Tibial artery (tissue), 4 donors: ENCODE data around the gene ZFPM1.

Experiments used
- DNase-seq, 2 donors: peaks; one replicate each; pipeline ENCODE4 v3.0.0-alpha.2; 2019
- H3K27ac ChIP-seq, 2 donors: fragments of 200-600 bp; sonication (generic) in 1 of 2; 1 replicate in 1 of 2; 2 replicates in 1 of 2; pipeline ENCODE4 v1.5.1; 2018 to 2019; ENCODE audit warnings: mild to moderate bottlenecking in 1 of 2
- H3K27me3 ChIP-seq, 2 donors: fragments of 200-600 bp; sonication (generic) in 1 of 2; one replicate each; pipeline versions ENCODE4 v1.5.1 to v1.6.0; 2016 to 2019
- H3K36me3 ChIP-seq, 3 donors: fragments of 200-600 bp; sonication (generic) in 2 of 3; one replicate each; pipeline ENCODE4 v1.5.1; 2016 to 2019; ENCODE audit warnings: mild to moderate bottlenecking in 2 of 3
- H3K4me1 ChIP-seq, 4 donors: fragments of 200-600 bp; sonication (generic) in 2 of 4; 1 replicate in 3 of 4; 2 replicates in 1 of 4; pipeline ENCODE4 v1.5.1; 2016 to 2019
- H3K4me3 ChIP-seq, 2 donors: fragments of 200-600 bp; sonication (generic) in 1 of 2; 1 replicate in 1 of 2; 2 replicates in 1 of 2; pipeline ENCODE4 v1.5.1; 2018 to 2019; ENCODE audit warnings: mild to moderate bottlenecking in 2 of 2
- H3K9me3 ChIP-seq, 3 donors: fragments of 200-600 bp; sonication (generic) in 1 of 3; one replicate each; pipeline ENCODE4 v1.5.1; 2016 to 2019
- intact Hi-C: fragments of 100-400 bp; cut with DNase I; formaldehyde crosslinking; loops from one replicate; pipeline ENCODE4 v1.15.0; 2023; ENCODE audit warnings: low total_unique reads
- TF ChIP-seq, protein P1 (sequence below), 2 experiments: fragments of 200-600 bp in 1 of 2; fragments of 450-650 bp in 1 of 2; IDR thresholded peaks; one replicate each; pipeline ENCODE4 v1.5.1; 2017 to 2019; ENCODE audit warnings: antibody characterized with exemption in 2 of 2, mild to moderate bottlenecking in 1 of 2, moderate library complexity in 1 of 2

ZFPM1 gene

DNA sequence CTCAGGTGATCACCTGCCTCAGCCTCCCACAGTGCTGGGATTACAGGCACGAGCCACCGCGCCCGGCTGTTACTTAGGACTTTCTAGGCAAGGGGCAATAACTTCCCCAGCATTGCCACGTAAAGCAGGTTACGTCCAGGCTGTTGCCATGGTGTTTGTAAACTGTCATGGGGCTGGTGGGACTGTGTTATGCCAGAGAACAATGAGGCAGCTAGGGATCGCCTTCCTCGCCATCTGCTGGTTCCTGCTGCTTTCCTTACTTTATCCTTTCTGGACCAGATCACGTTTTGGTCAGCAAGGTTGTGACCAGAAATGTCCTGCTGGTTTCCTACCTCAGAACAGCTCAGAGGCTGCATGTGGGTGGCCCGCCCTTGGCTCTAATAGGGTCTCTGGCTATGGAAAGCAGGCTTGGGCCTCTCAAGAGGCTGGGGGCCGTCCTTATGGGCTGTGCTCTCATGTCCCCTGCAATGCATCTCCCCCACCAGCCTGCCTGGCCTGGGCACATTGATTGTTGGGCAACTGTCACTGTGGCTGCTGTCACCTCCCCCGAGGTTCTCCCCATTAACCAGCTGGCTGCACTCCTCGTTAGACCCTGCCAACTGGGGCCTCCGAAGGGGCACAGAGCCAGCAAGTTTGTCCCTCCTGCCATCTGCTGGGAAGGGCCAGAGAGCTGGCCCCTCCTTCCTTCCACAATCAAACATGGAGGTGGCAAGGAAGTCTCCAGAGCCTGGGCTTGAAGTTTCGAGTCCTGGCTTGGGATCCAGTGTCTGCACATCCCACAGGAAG is 88.9 kb downstream of the ZFPM1 start:
- no peaks in the 10 kb centered on the region for H3K36me3 ChIP-seq
- intact Hi-C loops = no loop called here
- H3K4me1 ChIP-seq = no peaks in the 10 kb centered on the region
- H3K9me3 ChIP-seq = peaks cover 5 to 23% (median 12%) of the 10 kb centered on the region in 3 donors
- H3K27ac ChIP-seq = no peak overlapping the region
- TF ChIP-seq, protein P1, sequence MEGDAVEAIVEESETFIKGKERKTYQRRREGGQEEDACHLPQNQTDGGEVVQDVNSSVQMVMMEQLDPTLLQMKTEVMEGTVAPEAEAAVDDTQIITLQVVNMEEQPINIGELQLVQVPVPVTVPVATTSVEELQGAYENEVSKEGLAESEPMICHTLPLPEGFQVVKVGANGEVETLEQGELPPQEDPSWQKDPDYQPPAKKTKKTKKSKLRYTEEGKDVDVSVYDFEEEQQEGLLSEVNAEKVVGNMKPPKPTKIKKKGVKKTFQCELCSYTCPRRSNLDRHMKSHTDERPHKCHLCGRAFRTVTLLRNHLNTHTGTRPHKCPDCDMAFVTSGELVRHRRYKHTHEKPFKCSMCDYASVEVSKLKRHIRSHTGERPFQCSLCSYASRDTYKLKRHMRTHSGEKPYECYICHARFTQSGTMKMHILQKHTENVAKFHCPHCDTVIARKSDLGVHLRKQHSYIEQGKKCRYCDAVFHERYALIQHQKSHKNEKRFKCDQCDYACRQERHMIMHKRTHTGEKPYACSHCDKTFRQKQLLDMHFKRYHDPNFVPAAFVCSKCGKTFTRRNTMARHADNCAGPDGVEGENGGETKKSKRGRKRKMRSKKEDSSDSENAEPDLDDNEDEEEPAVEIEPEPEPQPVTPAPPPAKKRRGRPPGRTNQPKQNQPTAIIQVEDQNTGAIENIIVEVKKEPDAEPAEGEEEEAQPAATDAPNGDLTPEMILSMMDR (IDR thresholded peaks at IDR 0.05) = no peak
- no peak overlapping the region for H3K4me3 ChIP-seq
- DNase-seq = no peak
- peaks cover 0 to 60% of the 10 kb centered on the region in 2 donors for H3K27me3 ChIP-seq

DNA sequence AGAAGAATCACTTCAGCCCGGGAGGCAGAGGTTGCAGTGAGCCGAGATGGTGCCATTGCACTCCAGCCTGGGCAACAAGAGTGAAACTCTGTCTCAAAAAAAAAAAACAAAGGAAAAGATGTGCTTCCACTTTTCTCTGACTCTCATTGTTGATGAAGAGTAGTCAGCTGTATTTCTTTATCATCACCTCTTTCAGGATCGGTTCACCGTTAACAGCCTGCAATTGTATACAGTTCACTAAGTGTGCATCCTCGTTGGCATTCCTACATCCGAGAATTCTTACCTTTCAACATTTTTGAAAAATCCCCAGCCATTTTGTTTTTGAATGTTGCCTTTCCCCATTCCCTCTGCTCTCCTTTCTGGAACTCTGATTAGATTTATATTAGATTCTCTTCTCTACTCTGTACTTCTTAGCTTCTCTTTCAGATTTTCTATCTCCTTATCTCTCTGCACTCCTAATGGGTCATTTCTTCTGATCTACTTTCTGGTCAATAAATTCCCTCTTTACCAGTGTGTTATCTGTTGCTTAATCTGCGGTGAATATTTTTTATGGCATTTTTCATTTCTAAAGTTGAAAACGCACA is 90.2 kb downstream of the ZFPM1 start:
- Histone ChIP-seq H3K4me3 (no peak overlapping the region), H3K36me3 (no peaks in the 10 kb centered on the region), H3K27me3 (peaks cover 0 to 53% of the 10 kb centered on the region in 2 donors), H3K27ac (no peak overlapping the region), H3K4me1 (no peaks in the 10 kb centered on the region), H3K9me3 (peaks cover 5 to 23% (median 12%) of the 10 kb centered on the region in 3 donors)
- no peak for DNase-seq
- intact Hi-C loops = no loop called here
- TF ChIP-seq, protein P1 (IDR thresholded peaks at IDR 0.05) = no peak

DNA sequence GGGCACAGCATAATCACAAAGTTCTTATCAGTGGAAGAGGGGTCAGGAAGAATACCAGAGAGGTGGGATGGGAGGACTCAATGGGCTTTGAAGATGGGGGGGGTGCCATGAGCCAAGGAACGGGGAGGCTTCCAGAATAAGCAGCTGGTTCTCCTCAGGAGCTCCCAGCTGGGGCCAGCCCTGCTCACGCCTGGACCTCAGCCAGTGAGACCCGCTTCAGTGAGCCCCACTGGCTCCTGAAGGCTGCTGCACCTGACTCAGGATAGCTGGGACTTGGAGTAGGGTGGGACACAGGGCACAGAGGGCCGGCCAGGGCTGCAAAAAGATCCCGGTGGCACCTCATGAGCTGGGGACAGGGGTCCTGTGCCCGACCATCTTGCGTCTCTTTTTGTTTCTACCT is 92.7 kb downstream of the ZFPM1 start:
- Histone ChIP-seq H3K36me3 (no peaks in the 10 kb centered on the region), H3K27me3 (peaks cover 0 to 40% of the 10 kb centered on the region in 2 donors), H3K27ac (no peak overlapping the region), H3K4me1 (no peaks in the 10 kb centered on the region), H3K9me3 (peaks cover 5 to 23% (median 12%) of the 10 kb centered on the region in 3 donors), H3K4me3 (no peak overlapping the region)
- TF ChIP-seq, protein P1 (IDR thresholded peaks at IDR 0.05) = no peak
- DNase-seq = no peak
- intact Hi-C loops = no loop called here

DNA sequence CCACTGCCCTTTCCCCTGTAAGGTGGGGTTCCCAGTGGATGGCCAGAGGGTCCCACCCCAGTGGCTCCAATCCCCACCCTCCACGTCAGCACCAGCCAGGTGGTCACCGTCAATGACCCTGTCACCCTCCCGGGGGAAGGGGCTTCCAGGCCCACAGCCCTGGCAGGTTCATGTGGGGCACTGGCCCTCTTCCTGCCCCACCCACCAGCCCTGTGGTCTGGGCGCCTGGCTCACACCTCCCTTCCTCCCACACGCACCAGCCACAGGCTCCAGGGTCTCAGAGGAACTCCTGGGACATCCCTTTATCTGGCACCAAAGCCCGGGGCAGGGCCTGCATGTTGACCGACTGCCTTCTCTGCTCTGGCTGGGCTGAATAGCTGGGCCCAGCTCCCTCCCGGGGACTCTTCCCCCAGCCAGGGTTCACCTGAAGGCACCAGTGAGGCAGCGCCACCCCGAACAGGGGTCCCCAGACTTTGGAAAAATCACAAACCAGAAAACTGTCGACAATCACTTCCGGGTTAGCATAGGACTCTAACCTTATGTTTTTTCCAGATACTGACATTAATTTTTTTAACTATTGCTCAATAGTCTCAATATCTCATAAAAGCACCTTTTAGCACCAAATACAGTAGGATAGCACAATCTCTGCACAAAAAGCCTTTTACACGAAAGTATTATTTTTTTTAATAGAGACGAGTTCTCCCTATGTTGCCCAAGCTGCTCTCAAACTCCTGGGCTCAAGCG is 95.2 kb downstream of the ZFPM1 start:
- TF ChIP-seq, protein P1 (IDR thresholded peaks at IDR 0.05) = no peak
- no peak for DNase-seq
- H3K36me3 ChIP-seq = no peaks in the 10 kb centered on the region
- no peak overlapping the region for H3K4me3 ChIP-seq
- H3K27ac ChIP-seq = no peak overlapping the region
- intact Hi-C loops = no loop called here
- H3K27me3 ChIP-seq = peaks cover 0 to 56% of the 10 kb centered on the region in 2 donors
- no peaks in the 10 kb centered on the region for H3K4me1 ChIP-seq
- peaks cover 0 to 12% (median 7%) of the 10 kb centered on the region in 3 donors for H3K9me3 ChIP-seq

DNA sequence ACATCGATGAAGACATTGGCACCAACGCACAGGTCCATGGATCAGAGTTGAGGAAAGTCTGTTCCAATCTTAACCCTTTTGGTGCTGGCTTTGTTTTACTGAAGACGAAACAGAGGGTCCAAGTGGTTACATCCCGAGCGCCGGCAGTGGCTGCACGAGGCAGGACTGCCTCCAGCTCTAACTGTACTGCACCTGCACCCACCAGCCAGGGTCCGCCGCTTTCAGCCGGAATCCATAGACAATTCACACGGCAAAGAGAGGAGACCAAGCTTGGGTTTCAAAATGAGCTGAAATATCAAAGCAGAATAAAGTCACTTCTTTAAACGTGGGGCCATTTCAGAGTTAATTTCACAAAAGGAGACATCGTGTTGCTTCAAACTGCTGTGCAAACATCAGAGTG is 95.9 kb downstream of the ZFPM1 start:
- H3K9me3 ChIP-seq = peaks cover 0 to 5% (median 0%) of the 10 kb centered on the region in 3 donors
- no peak overlapping the region for H3K27ac ChIP-seq
- intact Hi-C loops = no loop called here
- peaks cover 0 to 61% of the 10 kb centered on the region in 2 donors for H3K27me3 ChIP-seq
- H3K36me3 ChIP-seq = no peaks in the 10 kb centered on the region
- no peak for DNase-seq
- H3K4me1 ChIP-seq = no peaks in the 10 kb centered on the region
- TF ChIP-seq, protein P1 (IDR thresholded peaks at IDR 0.05) = no peak
- H3K4me3 ChIP-seq = no peak overlapping the region
